ENCODE measurements around the gene PRSS37.

Gene PRSS37

DNA sequence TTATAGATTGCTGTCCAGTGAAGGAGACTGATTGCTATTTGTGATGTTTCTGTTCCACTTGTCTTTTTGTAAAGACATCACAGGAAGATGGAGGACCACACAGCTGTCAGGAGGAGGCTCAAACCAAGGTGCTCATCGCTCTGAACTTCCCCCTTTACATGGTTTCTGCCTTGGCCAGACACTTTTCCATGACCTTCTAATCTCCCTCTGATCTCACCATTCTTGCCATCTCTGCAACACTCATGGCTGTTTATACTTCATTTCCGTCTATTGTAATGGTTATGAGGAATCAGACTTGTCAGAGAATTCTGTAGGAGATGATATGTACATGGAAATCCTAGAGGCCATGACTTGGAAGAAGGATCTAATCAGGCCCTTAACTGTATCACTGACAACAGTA lies 53.0 kb downstream of the PRSS37 start:
- DNase-seq (ENCODE audit: low read depth in 2 of 2) = no peak
